ENCODE results near the gene ANKRD10. TPM values are rescaled to one million over a fixed set of nuclear protein-coding genes. Genes with fewer than 3 reads are reported as not detected.
A peak's percentile ranks its signal among the peaks of the same experiment; 100 is the strongest.

The ANKRD10 gene
- total RNA-seq, 1 donor from 2014 or later, result 163 TPM

DNA sequence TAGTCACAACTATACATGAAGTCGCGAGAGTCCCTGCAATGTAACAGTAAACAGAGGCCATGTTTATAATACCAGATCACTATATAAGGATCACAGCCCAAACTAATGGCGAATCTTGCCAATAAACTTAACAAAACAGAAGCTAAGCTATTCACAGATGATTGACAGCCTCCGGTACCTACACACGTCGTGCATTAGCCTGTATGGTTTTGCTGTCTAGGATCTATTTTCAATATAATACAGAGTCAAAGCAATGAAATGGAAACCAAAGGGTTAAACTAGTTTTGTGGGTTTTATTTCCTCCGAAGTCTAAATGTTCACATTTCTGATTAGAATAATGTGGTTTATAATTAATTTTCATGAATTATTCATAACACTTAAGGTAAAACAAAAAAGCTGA lies 10.1 kb downstream of the ANKRD10 start:
- DNase-seq (ENCODE audit: low spot score), result no peak
- peaks cover 48% of the 10 kb centered on the region for H3K36me3 Mint-ChIP-seq (ENCODE audit: low read depth)

GRCh38 chr13:110902370-110902769 lies 12.5 kb downstream of the ANKRD10 start:
- Mint-ChIP-seq H3K36me3 (ENCODE audit: low read depth) (peaks cover 49% of the 10 kb centered on the region), H3K27ac (no peak overlapping the region), H3K4me3 (no peak overlapping the region), H3K27me3 (ENCODE audit: insufficient read depth) (no peaks in the 10 kb centered on the region), H3K4me1 (ENCODE audit: low read depth) (peaks cover 24% of the 10 kb centered on the region), H3K9me3 (no peaks in the 10 kb centered on the region)
- intact Hi-C loops (cut with micrococcal nuclease), result no loop called here
- no peak for DNase-seq (ENCODE audit: low spot score)

More for the DNA sequence above, 10.1 kb downstream of the ANKRD10 start:
- H3K9me3 Mint-ChIP-seq, result no peaks in the 10 kb centered on the region
- no peak overlapping the region for H3K4me3 Mint-ChIP-seq
- no peaks in the 10 kb centered on the region for H3K27me3 Mint-ChIP-seq (ENCODE audit: insufficient read depth)
- H3K4me1 Mint-ChIP-seq (ENCODE audit: low read depth), result peaks cover 43% of the 10 kb centered on the region
- intact Hi-C loops (cut with micrococcal nuclease), result loop anchor here (1.0 kb wide), 1 partner anchor 8 kb away; no protein-coding TSS in a partner anchor
- no peak overlapping the region for H3K27ac Mint-ChIP-seq

DNA sequence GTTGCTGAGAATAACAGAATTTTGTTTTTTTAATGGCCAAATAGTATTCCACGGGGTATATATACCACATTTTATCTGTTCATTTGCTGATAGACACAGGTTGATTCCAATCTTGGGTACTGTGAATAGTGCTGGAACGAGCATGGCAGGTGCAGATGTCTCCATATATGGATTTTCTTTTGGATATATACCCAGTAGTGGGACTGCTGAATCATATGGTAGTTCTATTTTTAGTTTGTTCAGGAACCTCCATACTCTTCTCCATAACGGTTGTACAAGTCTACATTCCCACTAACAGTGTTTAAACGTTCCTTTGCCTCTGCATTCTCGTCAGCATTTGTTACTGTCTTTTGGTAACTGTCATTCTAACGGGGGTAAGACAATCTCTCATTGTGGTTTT lies 17.3 kb downstream of the ANKRD10 start:
- H3K4me3 Mint-ChIP-seq, result no peak overlapping the region

GRCh38 chr13:110897014-110897413 lies 17.9 kb downstream of the ANKRD10 start:
- intact Hi-C loops (cut with micrococcal nuclease), result no loop called here
- no peak overlapping the region for H3K27ac Mint-ChIP-seq
- H3K9me3 Mint-ChIP-seq, result no peaks in the 10 kb centered on the region
- no peak for DNase-seq (ENCODE audit: low spot score)
- no peak overlapping the region for H3K4me3 Mint-ChIP-seq
- peaks cover 8% of the 10 kb centered on the region for H3K4me1 Mint-ChIP-seq (ENCODE audit: low read depth)
- H3K27me3 Mint-ChIP-seq (ENCODE audit: insufficient read depth), result no peaks in the 10 kb centered on the region
- peaks cover 33% of the 10 kb centered on the region for H3K36me3 Mint-ChIP-seq (ENCODE audit: low read depth)

More for the DNA sequence above, 17.3 kb downstream of the ANKRD10 start:
- H3K4me1 Mint-ChIP-seq (ENCODE audit: low read depth), result peaks cover 8% of the 10 kb centered on the region
- H3K36me3 Mint-ChIP-seq (ENCODE audit: low read depth), result peaks cover 31% of the 10 kb centered on the region
- DNase-seq (ENCODE audit: low spot score), result no peak
- H3K27ac Mint-ChIP-seq, result no peak overlapping the region
- H3K9me3 Mint-ChIP-seq, result no peaks in the 10 kb centered on the region
- H3K27me3 Mint-ChIP-seq (ENCODE audit: insufficient read depth), result no peaks in the 10 kb centered on the region
- intact Hi-C loops (cut with micrococcal nuclease), result no loop called here

GRCh38 chr13:110894086-110894485 lies 20.8 kb downstream of the ANKRD10 start:
- intact Hi-C loops (cut with micrococcal nuclease), result no loop called here
- H3K36me3 Mint-ChIP-seq (ENCODE audit: low read depth), result peaks cover 29% of the 10 kb centered on the region
- H3K9me3 Mint-ChIP-seq, result no peaks in the 10 kb centered on the region
- H3K27me3 Mint-ChIP-seq (ENCODE audit: insufficient read depth), result no peaks in the 10 kb centered on the region
- DNase-seq (ENCODE audit: low spot score), result no peak
- H3K4me3 Mint-ChIP-seq, result no peak overlapping the region
- H3K27ac Mint-ChIP-seq, result no peak overlapping the region
- peaks cover 8% of the 10 kb centered on the region for H3K4me1 Mint-ChIP-seq (ENCODE audit: low read depth)

DNA sequence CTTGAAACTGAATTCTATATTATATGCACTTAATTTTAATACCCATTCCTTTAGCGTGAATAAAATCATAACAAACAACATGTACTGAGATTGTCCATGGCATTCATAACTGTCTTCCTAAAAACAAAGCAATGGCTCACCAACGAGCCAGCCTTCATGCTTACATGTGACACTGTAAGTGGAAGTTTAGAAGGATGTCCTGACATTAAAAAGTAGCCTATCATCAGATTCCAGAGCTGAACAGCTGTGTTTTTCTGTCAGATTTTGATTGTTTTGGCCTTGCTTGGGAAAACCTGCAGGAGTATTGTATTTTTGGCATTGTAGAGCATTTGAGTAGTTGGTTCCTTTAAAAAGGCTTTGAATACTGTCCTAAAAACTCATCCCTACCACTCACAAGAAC lies 21.3 kb downstream of the ANKRD10 start:
- Mint-ChIP-seq H3K36me3 (ENCODE audit: low read depth) (peaks cover 29% of the 10 kb centered on the region), H3K9me3 (no peaks in the 10 kb centered on the region), H3K4me3 (no peak overlapping the region), H3K27me3 (ENCODE audit: insufficient read depth) (no peaks in the 10 kb centered on the region), H3K27ac (no peak overlapping the region), H3K4me1 (ENCODE audit: low read depth) (peaks cover 8% of the 10 kb centered on the region)
- DNase-seq (ENCODE audit: low spot score), result no peak
- intact Hi-C loops (cut with micrococcal nuclease), result loop anchor here (2.0 kb wide), 1 partner anchor 15 kb away; no protein-coding TSS in a partner anchor

DNA sequence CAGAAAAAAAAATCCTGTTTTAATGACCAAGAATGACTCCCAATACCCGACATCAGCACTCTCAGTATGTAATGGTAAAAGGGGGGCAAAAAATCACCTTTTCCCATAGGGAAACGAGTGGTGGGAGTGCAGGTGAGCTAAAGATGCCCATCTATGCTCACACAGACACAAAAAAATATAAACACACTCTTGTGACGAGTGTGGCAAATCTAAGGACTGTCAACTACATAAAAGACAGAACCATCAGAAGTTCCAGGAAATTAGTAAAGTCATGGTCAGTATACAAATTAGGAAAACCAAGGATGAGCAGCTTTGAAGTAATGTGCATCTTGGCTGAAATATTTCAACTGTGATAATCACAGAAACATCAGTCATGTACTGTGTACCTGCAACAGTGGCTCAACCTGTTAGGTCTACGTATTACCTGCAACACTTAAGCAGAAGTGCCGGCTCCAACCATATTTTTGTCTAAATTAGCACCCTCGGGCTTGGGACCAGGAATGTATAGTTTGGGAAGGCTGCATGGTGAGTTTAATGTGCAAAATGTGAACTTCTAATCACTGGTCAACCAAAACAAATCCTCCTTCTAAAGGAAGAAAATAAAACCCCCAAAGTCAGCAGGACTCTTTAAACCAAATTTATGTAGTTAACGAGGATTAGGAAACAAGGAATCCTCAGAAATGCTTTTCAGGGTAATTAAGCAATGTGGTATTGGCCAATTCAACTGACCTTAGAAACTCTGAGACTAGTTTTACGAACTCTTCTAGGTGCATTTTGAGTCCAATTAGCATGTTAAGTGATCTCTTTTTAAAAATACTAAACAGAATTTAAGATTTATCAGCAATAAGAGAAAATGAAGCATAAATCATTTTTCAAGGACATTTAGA lies 24.3 kb downstream of the ANKRD10 start:
- H3K27me3 Mint-ChIP-seq (ENCODE audit: insufficient read depth), result no peaks in the 10 kb centered on the region

GRCh38 chr13:110888390-110888789 lies 26.5 kb downstream of the ANKRD10 start:
- peaks cover 21% of the 10 kb centered on the region for H3K36me3 Mint-ChIP-seq (ENCODE audit: low read depth)
- H3K4me1 Mint-ChIP-seq (ENCODE audit: low read depth), result peaks cover 16% of the 10 kb centered on the region
- no peak for DNase-seq (ENCODE audit: low spot score)
- intact Hi-C loops (cut with micrococcal nuclease), result no loop called here
- H3K4me3 Mint-ChIP-seq, result no peak overlapping the region
- no peaks in the 10 kb centered on the region for H3K9me3 Mint-ChIP-seq
- no peak overlapping the region for H3K27ac Mint-ChIP-seq
- H3K27me3 Mint-ChIP-seq (ENCODE audit: insufficient read depth), result no peaks in the 10 kb centered on the region

More for the DNA sequence above, 24.3 kb downstream of the ANKRD10 start:
- Mint-ChIP-seq H3K36me3 (ENCODE audit: low read depth) (peaks cover 21% of the 10 kb centered on the region), H3K4me1 (ENCODE audit: low read depth) (peaks cover 6% of the 10 kb centered on the region), H3K27ac (no peak overlapping the region), H3K4me3 (no peak overlapping the region), H3K9me3 (no peaks in the 10 kb centered on the region)
- intact Hi-C loops (cut with micrococcal nuclease), result no loop called here
- DNase-seq (ENCODE audit: low spot score), result no peak

- intact Hi-C loops (cut with micrococcal nuclease), result no loop called here
- Mint-ChIP-seq H3K4me3 (no peak overlapping the region), H3K27ac (peak overlapping the region; percentile 33), H3K4me1 (ENCODE audit: low read depth) (peaks cover 16% of the 10 kb centered on the region), H3K27me3 (ENCODE audit: insufficient read depth) (no peaks in the 10 kb centered on the region), H3K9me3 (no peaks in the 10 kb centered on the region), H3K36me3 (ENCODE audit: low read depth) (peaks cover 18% of the 10 kb centered on the region)
- no peak for DNase-seq (ENCODE audit: low spot score)
These were observed 27.1 kb downstream of the ANKRD10 start for GRCh38 chr13:110887597-110888333.

DNA sequence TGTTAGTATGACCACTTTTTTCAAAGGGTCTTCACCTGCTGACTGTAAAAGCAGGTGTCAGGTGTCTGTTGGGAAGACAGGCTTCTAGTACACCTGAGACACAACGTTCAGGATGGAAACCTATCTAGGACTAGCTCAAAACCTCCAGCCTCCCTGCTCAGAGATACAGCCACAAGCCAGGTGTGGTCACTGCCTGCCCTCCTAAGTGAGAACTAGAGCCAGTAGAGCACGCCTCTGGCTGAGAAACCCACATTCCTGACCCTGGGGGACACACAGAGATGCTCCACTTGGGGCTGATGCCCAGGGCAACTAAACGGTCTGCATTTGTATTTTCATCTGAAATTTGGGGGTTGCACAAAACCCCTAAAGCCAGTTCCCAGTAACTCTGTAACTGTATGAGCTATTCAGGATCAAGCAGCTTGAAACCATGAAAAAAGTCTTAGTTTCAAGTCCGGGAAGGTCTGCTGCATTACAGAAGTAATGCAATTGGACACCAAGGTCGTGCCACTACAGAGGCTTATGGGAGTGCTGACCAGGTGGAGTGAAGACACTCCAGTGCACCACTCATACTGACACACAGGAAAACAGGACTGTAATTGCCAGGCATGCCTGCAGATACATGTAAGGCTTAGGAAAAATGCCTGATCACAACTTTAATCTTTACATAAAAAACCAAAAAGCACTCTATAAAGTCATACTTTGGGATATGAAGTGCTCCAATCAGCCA lies 27.8 kb downstream of the ANKRD10 start:
- intact Hi-C loops (cut with micrococcal nuclease), result no loop called here
- no peaks in the 10 kb centered on the region for H3K27me3 Mint-ChIP-seq (ENCODE audit: insufficient read depth)

DNA sequence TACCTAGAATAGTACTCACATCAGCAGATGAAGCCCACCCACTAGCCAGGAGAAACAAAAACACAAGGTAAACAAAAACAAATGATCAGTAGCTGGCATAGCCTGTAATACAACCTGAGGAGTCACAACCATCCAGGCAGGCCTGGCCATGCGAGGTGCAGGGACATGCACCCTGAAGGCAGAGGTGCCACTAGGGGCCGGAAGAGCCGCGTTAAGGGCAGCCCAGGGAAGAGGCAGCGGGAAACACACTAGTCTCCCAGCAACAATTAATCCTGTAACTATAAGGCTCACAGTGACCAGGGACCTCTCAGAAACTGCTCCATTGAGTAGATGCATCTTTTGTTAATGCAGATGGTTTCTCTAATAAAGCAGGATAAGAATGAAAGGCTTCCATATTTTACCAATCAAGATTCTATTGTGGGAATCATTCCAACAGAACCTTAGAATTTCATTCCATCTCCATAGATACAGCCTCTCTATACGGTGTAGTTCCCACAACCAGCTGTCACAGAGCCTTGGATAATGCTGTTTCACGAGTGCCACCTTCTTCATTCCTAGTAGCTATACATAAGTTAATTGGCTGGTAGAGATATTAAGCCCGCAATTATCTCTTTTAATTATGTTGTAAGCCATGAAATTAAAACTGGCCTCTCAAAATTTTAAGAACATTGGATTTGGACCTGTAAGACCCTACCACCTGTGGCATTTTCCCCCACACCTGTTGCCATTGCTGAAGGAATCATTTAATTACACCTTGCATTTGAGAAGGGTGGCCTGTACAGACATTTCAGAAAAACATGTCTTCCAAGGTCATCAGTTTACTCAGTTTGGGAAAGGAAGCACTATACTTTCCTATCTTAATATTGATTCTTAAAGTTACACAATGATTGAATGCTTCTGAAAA lies 28.7 kb downstream of the ANKRD10 start:
- Mint-ChIP-seq H3K9me3 (no peaks in the 10 kb centered on the region), H3K27me3 (ENCODE audit: insufficient read depth) (no peaks in the 10 kb centered on the region), H3K36me3 (ENCODE audit: low read depth) (peaks cover 15% of the 10 kb centered on the region), H3K4me3 (no peak overlapping the region), H3K27ac (no peak overlapping the region), H3K4me1 (ENCODE audit: low read depth) (peaks cover 16% of the 10 kb centered on the region)
- no peak for DNase-seq (ENCODE audit: low spot score)
- intact Hi-C loops (cut with micrococcal nuclease), result no loop called here

More for the DNA sequence above, 27.8 kb downstream of the ANKRD10 start:
- H3K4me1 Mint-ChIP-seq (ENCODE audit: low read depth), result peaks cover 16% of the 10 kb centered on the region
- DNase-seq (ENCODE audit: low spot score), result no peak
- no peak overlapping the region for H3K4me3 Mint-ChIP-seq
- no peak overlapping the region for H3K27ac Mint-ChIP-seq
- H3K36me3 Mint-ChIP-seq (ENCODE audit: low read depth), result peaks cover 14% of the 10 kb centered on the region
- H3K9me3 Mint-ChIP-seq, result no peaks in the 10 kb centered on the region

GRCh38 chr13:110885516-110885915 lies 29.4 kb downstream of the ANKRD10 start:
- H3K36me3 Mint-ChIP-seq (ENCODE audit: low read depth), result peaks cover 13% of the 10 kb centered on the region
- DNase-seq (ENCODE audit: low spot score), result no peak
- no peak overlapping the region for H3K27ac Mint-ChIP-seq
- peaks cover 16% of the 10 kb centered on the region for H3K4me1 Mint-ChIP-seq (ENCODE audit: low read depth)
- H3K27me3 Mint-ChIP-seq (ENCODE audit: insufficient read depth), result no peaks in the 10 kb centered on the region
- H3K9me3 Mint-ChIP-seq, result no peaks in the 10 kb centered on the region
- intact Hi-C loops (cut with micrococcal nuclease), result no loop called here
- no peak overlapping the region for H3K4me3 Mint-ChIP-seq

Data from activated T-helper 1 cell treated with anti-CD3 and anti-CD28 coated beads, Interleukin-12 subunit alpha, Interleukin-12 subunit beta, Interleukin-2, Interleukin-4 antibody, amounts not matched to agents 30 ng/mL and 10 ng/mL and 1 ng/mL, durations not matched to agents 14 hours and 24 hours and 36 hours (primary cell).